ENCODE data around the gene CCR9. TPM values are rescaled to one million over a fixed set of nuclear protein-coding genes. Genes with fewer than 3 reads are reported as not detected.

Gene CCR9
- total and polyA plus RNA-seq, 2 experiments from 2014 or later: not detected

DNA sequence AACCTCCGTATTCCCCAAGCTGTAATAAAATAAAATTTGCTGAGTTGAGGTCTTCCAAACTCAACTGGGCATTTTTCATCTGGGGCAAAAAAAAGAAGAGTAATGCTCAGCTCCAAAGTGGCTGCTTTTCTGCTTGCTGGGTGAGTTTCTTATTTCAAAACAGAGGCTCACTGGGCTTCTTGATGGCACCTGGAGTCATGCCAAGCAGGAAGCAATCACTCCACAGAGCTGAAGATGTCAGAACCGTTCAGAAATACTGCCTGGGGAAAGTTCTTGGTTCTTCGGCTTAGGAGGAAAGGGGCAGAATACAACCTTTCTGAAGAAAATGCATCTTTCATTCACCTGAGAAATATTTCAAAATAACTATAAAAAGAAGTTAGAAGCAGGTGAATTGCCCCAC lies 4.1 kb downstream of the CCR9 start (continued):
- TF ChIP-seq ZNF331 (CRISPR knock-in tag; IDR thresholded peaks at IDR 0.05; ENCODE audit: low read depth) (no peak), EZH2phosphoT487 (IDR thresholded peaks at IDR 0.05; ENCODE audit: unreplicated experiment) (no peak), ZNF114 (CRISPR knock-in tag; IDR thresholded peaks at IDR 0.05) (no peak), CREB1 (CRISPR knock-in tag; IDR thresholded peaks at IDR 0.05; ENCODE audit: low read depth) (no peak), STAT1 (IDR thresholded peaks at IDR 0.05; ENCODE audit: unreplicated experiment) (no peak)
- TF ChIP-seq, protein P1, sequence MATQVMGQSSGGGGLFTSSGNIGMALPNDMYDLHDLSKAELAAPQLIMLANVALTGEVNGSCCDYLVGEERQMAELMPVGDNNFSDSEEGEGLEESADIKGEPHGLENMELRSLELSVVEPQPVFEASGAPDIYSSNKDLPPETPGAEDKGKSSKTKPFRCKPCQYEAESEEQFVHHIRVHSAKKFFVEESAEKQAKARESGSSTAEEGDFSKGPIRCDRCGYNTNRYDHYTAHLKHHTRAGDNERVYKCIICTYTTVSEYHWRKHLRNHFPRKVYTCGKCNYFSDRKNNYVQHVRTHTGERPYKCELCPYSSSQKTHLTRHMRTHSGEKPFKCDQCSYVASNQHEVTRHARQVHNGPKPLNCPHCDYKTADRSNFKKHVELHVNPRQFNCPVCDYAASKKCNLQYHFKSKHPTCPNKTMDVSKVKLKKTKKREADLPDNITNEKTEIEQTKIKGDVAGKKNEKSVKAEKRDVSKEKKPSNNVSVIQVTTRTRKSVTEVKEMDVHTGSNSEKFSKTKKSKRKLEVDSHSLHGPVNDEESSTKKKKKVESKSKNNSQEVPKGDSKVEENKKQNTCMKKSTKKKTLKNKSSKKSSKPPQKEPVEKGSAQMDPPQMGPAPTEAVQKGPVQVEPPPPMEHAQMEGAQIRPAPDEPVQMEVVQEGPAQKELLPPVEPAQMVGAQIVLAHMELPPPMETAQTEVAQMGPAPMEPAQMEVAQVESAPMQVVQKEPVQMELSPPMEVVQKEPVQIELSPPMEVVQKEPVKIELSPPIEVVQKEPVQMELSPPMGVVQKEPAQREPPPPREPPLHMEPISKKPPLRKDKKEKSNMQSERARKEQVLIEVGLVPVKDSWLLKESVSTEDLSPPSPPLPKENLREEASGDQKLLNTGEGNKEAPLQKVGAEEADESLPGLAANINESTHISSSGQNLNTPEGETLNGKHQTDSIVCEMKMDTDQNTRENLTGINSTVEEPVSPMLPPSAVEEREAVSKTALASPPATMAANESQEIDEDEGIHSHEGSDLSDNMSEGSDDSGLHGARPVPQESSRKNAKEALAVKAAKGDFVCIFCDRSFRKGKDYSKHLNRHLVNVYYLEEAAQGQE (IDR thresholded peaks at IDR 0.05; ENCODE audit: unreplicated experiment): no peak
- TF ChIP-seq, protein P2, sequence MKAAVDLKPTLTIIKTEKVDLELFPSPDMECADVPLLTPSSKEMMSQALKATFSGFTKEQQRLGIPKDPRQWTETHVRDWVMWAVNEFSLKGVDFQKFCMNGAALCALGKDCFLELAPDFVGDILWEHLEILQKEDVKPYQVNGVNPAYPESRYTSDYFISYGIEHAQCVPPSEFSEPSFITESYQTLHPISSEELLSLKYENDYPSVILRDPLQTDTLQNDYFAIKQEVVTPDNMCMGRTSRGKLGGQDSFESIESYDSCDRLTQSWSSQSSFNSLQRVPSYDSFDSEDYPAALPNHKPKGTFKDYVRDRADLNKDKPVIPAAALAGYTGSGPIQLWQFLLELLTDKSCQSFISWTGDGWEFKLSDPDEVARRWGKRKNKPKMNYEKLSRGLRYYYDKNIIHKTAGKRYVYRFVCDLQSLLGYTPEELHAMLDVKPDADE (IDR thresholded peaks at IDR 0.05): no peak

DNA sequence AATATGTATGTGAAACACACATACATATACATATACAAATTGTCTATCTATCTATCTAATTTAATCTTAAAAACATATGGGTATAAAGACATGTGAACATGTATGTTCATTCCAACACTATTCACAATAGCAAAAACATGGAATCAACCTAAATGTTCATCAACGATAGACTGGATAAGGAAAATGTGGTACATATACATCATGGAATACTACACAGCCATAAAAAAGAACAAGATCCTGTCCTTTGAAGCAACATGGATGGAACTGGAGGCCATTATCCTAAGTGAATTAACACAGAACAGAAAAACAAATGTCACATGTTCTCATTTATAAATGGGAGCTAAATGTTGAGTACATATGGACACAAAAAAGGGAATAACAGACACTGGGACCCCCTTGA lies 5.8 kb downstream of the CCR9 start:
- Histone ChIP-seq H3K4me2 (no peak overlapping the region), H3K9me2 (ENCODE audit: insufficient read depth) (no peaks in the 10 kb centered on the region), H3K27me3 (ENCODE audit: insufficient read depth) (no peaks in the 10 kb centered on the region), H3K27ac (ENCODE audit: low read depth) (no peak overlapping the region), H4K20me1 (replicated peaks; ENCODE audit: insufficient read depth) (no peaks in the 10 kb centered on the region; the same call in 1 of the 2 replicates), H2AFZ (no peak overlapping the region), H3K4me1 (ENCODE audit: insufficient read depth) (no peaks in the 10 kb centered on the region), H3F3A (replicated peaks; ENCODE audit: low read depth) (no peaks in the 10 kb centered on the region), H3K4me3 (no peak overlapping the region), H3K79me2 (replicated peaks; ENCODE audit: insufficient read depth) (no peaks in the 10 kb centered on the region), H3K36me3 (ENCODE audit: insufficient read depth) (no peaks in the 10 kb centered on the region)
- Mint-ChIP-seq H3K27me3 (ENCODE audit: insufficient read depth, low read depth, poor library complexity) (peaks cover 4% of the 10 kb centered on the region), H3K9me3 (no peaks in the 10 kb centered on the region), H3K27ac (no peak overlapping the region), H3K36me3 (ENCODE audit: low read depth) (no peaks in the 10 kb centered on the region), H3K4me1 (peaks cover 6% of the 10 kb centered on the region; the same call in 2 of the 3 replicates), H3K4me3 (no peak overlapping the region)
- no peak for ATAC-seq
- TF ChIP-seq, protein P3, sequence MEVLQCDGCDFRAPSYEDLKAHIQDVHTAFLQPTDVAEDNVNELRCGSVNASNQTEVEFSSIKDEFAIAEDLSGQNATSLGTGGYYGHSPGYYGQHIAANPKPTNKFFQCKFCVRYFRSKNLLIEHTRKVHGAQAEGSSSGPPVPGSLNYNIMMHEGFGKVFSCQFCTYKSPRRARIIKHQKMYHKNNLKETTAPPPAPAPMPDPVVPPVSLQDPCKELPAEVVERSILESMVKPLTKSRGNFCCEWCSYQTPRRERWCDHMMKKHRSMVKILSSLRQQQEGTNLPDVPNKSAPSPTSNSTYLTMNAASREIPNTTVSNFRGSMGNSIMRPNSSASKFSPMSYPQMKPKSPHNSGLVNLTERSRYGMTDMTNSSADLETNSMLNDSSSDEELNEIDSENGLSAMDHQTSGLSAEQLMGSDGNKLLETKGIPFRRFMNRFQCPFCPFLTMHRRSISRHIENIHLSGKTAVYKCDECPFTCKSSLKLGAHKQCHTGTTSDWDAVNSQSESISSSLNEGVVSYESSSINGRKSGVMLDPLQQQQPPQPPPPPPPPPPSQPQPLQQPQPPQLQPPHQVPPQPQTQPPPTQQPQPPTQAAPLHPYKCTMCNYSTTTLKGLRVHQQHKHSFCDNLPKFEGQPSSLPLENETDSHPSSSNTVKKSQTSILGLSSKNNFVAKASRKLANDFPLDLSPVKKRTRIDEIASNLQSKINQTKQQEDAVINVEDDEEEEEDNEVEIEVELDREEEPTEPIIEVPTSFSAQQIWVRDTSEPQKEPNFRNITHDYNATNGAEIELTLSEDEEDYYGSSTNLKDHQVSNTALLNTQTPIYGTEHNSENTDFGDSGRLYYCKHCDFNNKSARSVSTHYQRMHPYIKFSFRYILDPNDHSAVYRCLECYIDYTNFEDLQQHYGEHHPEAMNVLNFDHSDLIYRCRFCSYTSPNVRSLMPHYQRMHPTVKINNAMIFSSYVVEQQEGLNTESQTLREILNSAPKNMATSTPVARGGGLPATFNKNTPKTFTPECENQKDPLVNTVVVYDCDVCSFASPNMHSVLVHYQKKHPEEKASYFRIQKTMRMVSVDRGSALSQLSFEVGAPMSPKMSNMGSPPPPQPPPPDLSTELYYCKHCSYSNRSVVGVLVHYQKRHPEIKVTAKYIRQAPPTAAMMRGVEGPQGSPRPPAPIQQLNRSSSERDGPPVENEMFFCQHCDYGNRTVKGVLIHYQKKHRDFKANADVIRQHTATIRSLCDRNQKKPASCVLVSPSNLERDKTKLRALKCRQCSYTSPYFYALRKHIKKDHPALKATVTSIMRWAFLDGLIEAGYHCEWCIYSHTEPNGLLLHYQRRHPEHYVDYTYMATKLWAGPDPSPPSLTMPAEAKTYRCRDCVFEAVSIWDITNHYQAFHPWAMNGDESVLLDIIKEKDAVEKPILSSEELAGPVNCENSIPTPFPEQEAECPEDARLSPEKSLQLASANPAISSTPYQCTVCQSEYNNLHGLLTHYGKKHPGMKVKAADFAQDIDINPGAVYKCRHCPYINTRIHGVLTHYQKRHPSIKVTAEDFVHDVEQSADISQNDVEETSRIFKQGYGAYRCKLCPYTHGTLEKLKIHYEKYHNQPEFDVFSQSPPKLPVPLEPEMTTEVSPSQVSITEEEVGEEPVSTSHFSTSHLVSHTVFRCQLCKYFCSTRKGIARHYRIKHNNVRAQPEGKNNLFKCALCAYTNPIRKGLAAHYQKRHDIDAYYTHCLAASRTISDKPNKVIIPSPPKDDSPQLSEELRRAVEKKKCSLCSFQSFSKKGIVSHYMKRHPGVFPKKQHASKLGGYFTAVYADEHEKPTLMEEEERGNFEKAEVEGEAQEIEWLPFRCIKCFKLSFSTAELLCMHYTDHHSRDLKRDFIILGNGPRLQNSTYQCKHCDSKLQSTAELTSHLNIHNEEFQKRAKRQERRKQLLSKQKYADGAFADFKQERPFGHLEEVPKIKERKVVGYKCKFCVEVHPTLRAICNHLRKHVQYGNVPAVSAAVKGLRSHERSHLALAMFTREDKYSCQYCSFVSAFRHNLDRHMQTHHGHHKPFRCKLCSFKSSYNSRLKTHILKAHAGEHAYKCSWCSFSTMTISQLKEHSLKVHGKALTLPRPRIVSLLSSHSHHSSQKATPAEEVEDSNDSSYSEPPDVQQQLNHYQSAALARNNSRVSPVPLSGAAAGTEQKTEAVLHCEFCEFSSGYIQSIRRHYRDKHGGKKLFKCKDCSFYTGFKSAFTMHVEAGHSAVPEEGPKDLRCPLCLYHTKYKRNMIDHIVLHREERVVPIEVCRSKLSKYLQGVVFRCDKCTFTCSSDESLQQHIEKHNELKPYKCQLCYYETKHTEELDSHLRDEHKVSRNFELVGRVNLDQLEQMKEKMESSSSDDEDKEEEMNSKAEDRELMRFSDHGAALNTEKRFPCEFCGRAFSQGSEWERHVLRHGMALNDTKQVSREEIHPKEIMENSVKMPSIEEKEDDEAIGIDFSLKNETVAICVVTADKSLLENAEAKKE (CRISPR knock-in tag; IDR thresholded peaks at IDR 0.05): no peak
- TF ChIP-seq EZH2phosphoT487 (IDR thresholded peaks at IDR 0.05; ENCODE audit: unreplicated experiment): no peak
- no peak for TF ChIP-seq EZH2 (IDR thresholded peaks at IDR 0.05; ENCODE audit: low read depth, unreplicated experiment)
- no peak for DNase-seq (ENCODE audit: low spot score)

Data from GM23338 (cell line).